ENCODE results near the gene ATXN1.
"Not testable (repeated sequence)": the region's sequence is repeated elsewhere in the genome, so short reads cannot be mapped to it uniquely, and the experiment has no call there.

ATXN1 gene

GRCh38 chr6:16461491-16461890 lies 299.8 kb downstream of the ATXN1 start:
- POLR2A ChIA-PET = no interaction called here
- Histone ChIP-seq H3K36me3 (ENCODE audit: control insufficient read depth in 2 of 2, insufficient read depth in 1 of 2, low read length in 2 of 2) (no peaks in the 10 kb centered on the region), H3K4me3 (ENCODE audit: low read depth, low read length) (no peak overlapping the region), H3K9me3 (ENCODE audit: control insufficient read depth, insufficient read depth, low read depth, low read length) (no peaks in the 10 kb centered on the region), H3K27ac (ENCODE audit: extremely low read depth, low read depth, low read length) (no peak overlapping the region), H3K4me1 (ENCODE audit: control insufficient read depth, insufficient read depth, low read length) (no peaks in the 10 kb centered on the region; the same call in 1 of the 2 replicates)
- no peak for TF ChIP-seq ZNF707 (tag by site-specific recombination; IDR thresholded peaks at IDR 0.05)
- TF ChIP-seq ZNF391 (tag by site-specific recombination; IDR thresholded peaks at IDR 0.05; ENCODE audit: borderline replicate concordance, low read depth) = no peak
- no peak for TF ChIP-seq ZNF404 (tag by site-specific recombination; IDR thresholded peaks at IDR 0.05)
- no peak for TF ChIP-seq YY1 (tag by site-specific recombination; IDR thresholded peaks at IDR 0.05)
- TF ChIP-seq GLIS1 (tag by site-specific recombination; IDR thresholded peaks at IDR 0.05) = no peak
- CTCF ChIA-PET = no interaction called here

- H3K36me3 ChIP-seq (ENCODE audit: control insufficient read depth in 2 of 2, insufficient read depth in 1 of 2, low read length in 2 of 2); CTCF ChIA-PET; POLR2A ChIA-PET; H3K4me3 ChIP-seq (ENCODE audit: low read depth, low read length); H3K9me3 ChIP-seq (ENCODE audit: control insufficient read depth, insufficient read depth, low read depth, low read length); H3K27ac ChIP-seq (ENCODE audit: extremely low read depth, low read depth, low read length); H3K4me1 ChIP-seq (ENCODE audit: control insufficient read depth, insufficient read depth, low read length): not testable (repeated sequence)
Observed at GRCh38 chr6:16459472-16459871, 301.8 kb downstream of the ATXN1 start.

GRCh38 chr6:16452348-16452747 lies 308.9 kb downstream of the ATXN1 start:
- POLR2A ChIA-PET = no interaction called here
- no peaks in the 10 kb centered on the region for H3K9me3 ChIP-seq (ENCODE audit: control insufficient read depth, insufficient read depth, low read depth, low read length)
- H3K4me3 ChIP-seq (ENCODE audit: low read depth, low read length) = no peak overlapping the region
- CTCF ChIA-PET = interaction anchor here (0.7 kb wide), 1 partner anchor 256 kb away, joined by 3 read pairs; no protein-coding TSS in a partner anchor
- TF ChIP-seq ZNF426 (tag by site-specific recombination; IDR thresholded peaks at IDR 0.05) = no peak
- no peak for TF ChIP-seq ZNF449 (tag by site-specific recombination; IDR thresholded peaks at IDR 0.05)
- no peak for TF ChIP-seq HIC1 (tag by site-specific recombination; IDR thresholded peaks at IDR 0.05)
- TF ChIP-seq ZBTB11 (tag by site-specific recombination; conservative IDR thresholded peaks at IDR 0.05; ENCODE audit: low read depth) = no peak
- TF ChIP-seq ZNF132 (tag by site-specific recombination; IDR thresholded peaks at IDR 0.05; ENCODE audit: borderline replicate concordance) = no peak
- no peaks in the 10 kb centered on the region; the same call in 1 of the 2 replicates for H3K4me1 ChIP-seq (ENCODE audit: control insufficient read depth, insufficient read depth, low read length)
- H3K27ac ChIP-seq (ENCODE audit: extremely low read depth, low read depth, low read length) = no peak overlapping the region
- no peaks in the 10 kb centered on the region for H3K36me3 ChIP-seq (ENCODE audit: control insufficient read depth in 2 of 2, insufficient read depth in 1 of 2, low read length in 2 of 2)

- Histone ChIP-seq H3K4me1 (ENCODE audit: control insufficient read depth, insufficient read depth, low read length) (no peaks in the 10 kb centered on the region), H3K4me3 (ENCODE audit: low read depth, low read length) (no peak overlapping the region), H3K36me3 (ENCODE audit: control insufficient read depth in 2 of 2, insufficient read depth in 1 of 2, low read length in 2 of 2) (no peaks in the 10 kb centered on the region), H3K9me3 (ENCODE audit: control insufficient read depth, insufficient read depth, low read depth, low read length) (no peaks in the 10 kb centered on the region), H3K27ac (ENCODE audit: extremely low read depth, low read depth, low read length) (no peak overlapping the region)
- ChIA-PET CTCF (interaction anchor here (1.4 kb wide), 1 partner anchor 314 kb away, joined by 5 read pairs; no protein-coding TSS in a partner anchor), POLR2A (no interaction called here)
- no peak for TF ChIP-seq ZNF561 (tag by site-specific recombination; IDR thresholded peaks at IDR 0.05; ENCODE audit: borderline replicate concordance)
- no peak for TF ChIP-seq ZNF747 (tag by site-specific recombination; IDR thresholded peaks at IDR 0.05)
- TF ChIP-seq ZNF433 (tag by site-specific recombination; IDR thresholded peaks at IDR 0.05; ENCODE audit: low read depth) = no peak
- no peak for TF ChIP-seq ZNF692 (tag by site-specific recombination; IDR thresholded peaks at IDR 0.05)
- TF ChIP-seq KLF17 (tag by site-specific recombination; IDR thresholded peaks at IDR 0.05) = no peak
- TF ChIP-seq ZNF24 (tag by site-specific recombination; IDR thresholded peaks at IDR 0.05) = no peak
- no peak for TF ChIP-seq ZNF341 (tag by site-specific recombination; IDR thresholded peaks at IDR 0.05; ENCODE audit: low read depth)
- no peak for TF ChIP-seq SALL2 (tag by site-specific recombination; IDR thresholded peaks at IDR 0.05; ENCODE audit: borderline replicate concordance)
- TF ChIP-seq ZNF654 (tag by site-specific recombination; IDR thresholded peaks at IDR 0.05; ENCODE audit: low read depth) = no peak
Observed at GRCh38 chr6:16450821-16451220, 310.4 kb downstream of the ATXN1 start.
